K562 (cell line): ENCODE data around the gene SH2D3A. TPM values are rescaled to one million over a fixed set of nuclear protein-coding genes. Genes with fewer than 3 reads are reported as not detected.

Experiments
- ATAC-seq: fragments of 200-7000 bp; cut with Tn5 transposase; 3 replicates; pipeline ENCODE4 v1.9.1; 2020; ENCODE audit warnings: moderate library complexity
- BruUV-seq: library from RNA; stranded (reverse); fragments of 400-500 nt; replicated peaks from 2 replicates; lab custom pipeline; 2021; lab: Mats Ljungman, UMichigan
- CTCF ChIA-PET: fragments of 300-600 bp; formaldehyde crosslinking; extraction: SDS; loops from one replicate; lab custom pipeline; 2021; ENCODE audit warnings: low intra/inter-chr PET ratio; lab: Yijun Ruan, JAX
- POLR2A ChIA-PET: fragments of 300-600, 350-650 bp; sonication (Branson Sonifier 250); formaldehyde crosslinking; extraction: SDS; loops from one replicate; lab custom pipeline; 2021; ENCODE audit warnings: antibody characterized with exemption, inconsistent platforms; lab: Yijun Ruan, JAX
- DNase-seq, 4 experiments: peaks; one replicate each; pipeline versions ENCODE4 v3.0.0 to v3.0.0-alpha.2; 2011 to 2018; ENCODE audit warnings: low spot score in 3 of 4, mixed read lengths in 3 of 4; ENCODE audit errors: extremely low read depth in 1 of 4
- FAIRE-seq: peaks from 2 replicates; lab custom pipeline; 2011; peaks lifted over from hg19 to GRCh38; lab: Jason Lieb, UNC
- H2AFZ ChIP-seq: 2 replicates; pipeline ENCODE4 v1.6.0; 2011; ENCODE audit warnings: low read depth, low read length, control low read depth, inconsistent platforms
- H3K27ac ChIP-seq: fragments of 200-600 bp; 3 replicates; pipeline ENCODE4 v1.8.0; 2011; ENCODE audit warnings: low read depth, mild to moderate bottlenecking, control low read depth, inconsistent platforms, low read length, moderate library complexity, mixed read lengths; ENCODE audit errors: extremely low read depth
- H3K27me3 ChIP-seq, 2 experiments: fragments of 300-600 bp in 1 of 2; 2 replicates in 1 of 2; 3 replicates in 1 of 2; pipeline versions ENCODE4 v1.6.0 to v1.8.0; 2011; ENCODE audit warnings: inconsistent platforms in 2 of 2, low read length in 2 of 2, mild to moderate bottlenecking in 1 of 2, mixed read lengths in 1 of 2, moderate library complexity in 1 of 2; ENCODE audit not compliant: control insufficient read depth in 2 of 2, insufficient read depth in 2 of 2
- H3K36me3 ChIP-seq: fragments of 300-600 bp; 3 replicates; pipeline ENCODE4 v1.8.0; 2011; ENCODE audit warnings: mild to moderate bottlenecking, low read length, inconsistent platforms; ENCODE audit not compliant: control insufficient read depth, insufficient read depth
- H3K4me1 ChIP-seq, 2 experiments: fragments of 200-600 bp in 1 of 2; replicated peaks in 1 of 2; 2 replicates in 1 of 2; 3 replicates in 1 of 2; pipeline versions ENCODE4 v1.5.1 to v1.8.0; 2011; ENCODE audit warnings: inconsistent platforms in 2 of 2, low read length in 2 of 2, mild to moderate bottlenecking in 1 of 2, mixed read lengths in 1 of 2, moderate library complexity in 1 of 2; ENCODE audit not compliant: control insufficient read depth in 2 of 2, insufficient read depth in 2 of 2
- H3K4me2 ChIP-seq: 2 replicates; pipeline ENCODE4 v1.6.1; 2011; ENCODE audit warnings: low read length, control low read depth, inconsistent platforms, mixed read lengths; ENCODE audit not compliant: insufficient read depth
- H3K4me3 ChIP-seq: fragments of 200-600 bp; sonication (generic), shearing (Covaris generic); 2 replicates; pipeline ENCODE4 v1.5.1; 2016; ENCODE audit warnings: control low read depth, inconsistent platforms
- H3K79me2 ChIP-seq: fragments of 200-600 bp; 3 replicates; pipeline ENCODE4 v1.8.0; 2011; ENCODE audit warnings: low read length, inconsistent platforms; ENCODE audit not compliant: control insufficient read depth, insufficient read depth
- H3K9ac ChIP-seq, 2 experiments: 2 replicates each; pipeline versions ENCODE4 v1.6.0 to v1.6.1; 2011; ENCODE audit warnings: low read depth in 2 of 2, low read length in 2 of 2, control low read depth in 1 of 2, inconsistent platforms in 1 of 2, mild to moderate bottlenecking in 1 of 2, mixed read lengths in 1 of 2; ENCODE audit not compliant: insufficient read depth in 1 of 2
- H3K9me1 ChIP-seq: one replicate; pipeline ENCODE4 v1.6.0; 2011; ENCODE audit warnings: inconsistent platforms, mild to moderate bottlenecking, low read length, moderate library complexity; ENCODE audit not compliant: control insufficient read depth, insufficient read depth
- H3K9me3 ChIP-seq: replicated peaks from 2 replicates; pipeline ENCODE4 v1.5.1; 2011; ENCODE audit warnings: low read depth, low read length, inconsistent platforms; ENCODE audit not compliant: control insufficient read depth, insufficient read depth
- H4K20me1 ChIP-seq: replicated peaks from 2 replicates; pipeline ENCODE4 v1.6.1; 2011; ENCODE audit warnings: low read length, inconsistent platforms, mixed read lengths; ENCODE audit not compliant: control insufficient read depth, insufficient read depth
- ARHGAP35 ChIP-seq: fragments of 450-650 bp; IDR thresholded peaks from 2 replicates; pipeline ENCODE4 v1.6.1; 2018; ENCODE audit not compliant: partially characterized antibody
- HINFP ChIP-seq: fragments of 450-650 bp; conservative IDR thresholded peaks from 2 replicates; pipeline ENCODE4 v1.6.1; 2016; ENCODE audit warnings: missing genetic modification characterization, low read depth, mild to moderate bottlenecking, control low read depth, missing compliant biosample characterization
- HMG20B ChIP-seq: fragments of 250-450 bp; sonication (Bioruptor Pico); IDR thresholded peaks from 2 replicates; pipeline ENCODE4 v1.5.0; 2021; ENCODE audit warnings: mild to moderate bottlenecking
- JUND ChIP-seq, 2 experiments: IDR thresholded peaks; 2 replicates in 1 of 2; 3 replicates in 1 of 2; pipeline ENCODE4 v1.6.1; 2011; ENCODE audit warnings: borderline replicate concordance in 2 of 2, low read depth in 2 of 2, low read length in 2 of 2, improper control_type of control experiment in 1 of 2, missing biosample characterization in 1 of 2, missing genetic modification characterization in 1 of 2, missing genetic modification reagents in 1 of 2
- KLF1 ChIP-seq: fragments of 450-650 bp; IDR thresholded peaks from 2 replicates; pipeline ENCODE4 v1.6.1; 2016; ENCODE audit warnings: missing genetic modification characterization, missing compliant biosample characterization
- REST ChIP-seq, 2 experiments: fragments of 450-650 bp; formaldehyde crosslinking in 1 of 2; IDR thresholded peaks; 2 replicates each; pipeline versions ENCODE4 v1.4.0 to v1.6.1; 2014 to 2020; ENCODE audit warnings: mild to moderate bottlenecking in 2 of 2, borderline replicate concordance in 1 of 2, low read depth in 1 of 2
- SIN3B ChIP-seq: fragments of 450-650 bp; IDR thresholded peaks from 2 replicates; pipeline ENCODE4 v1.6.1; 2017; ENCODE audit warnings: low read depth, mild to moderate bottlenecking, moderate library complexity
- U2AF2 ChIP-seq: fragments of 200-400 bp; formaldehyde crosslinking; optimal IDR thresholded peaks from 2 replicates; pipeline ENCODE3; 2017; ENCODE audit warnings: low read depth, mild to moderate bottlenecking, low read length
- ZBTB5 ChIP-seq: fragments of 450-650 bp; IDR thresholded peaks from 2 replicates; pipeline ENCODE4 v1.6.1; 2017; ENCODE audit warnings: antibody characterized with exemption
- WGBS: fragments of 100-300 bp; shearing (Covaris generic); methylation state at CpG from one replicate; pipeline ENCODE4 v1.1.6; 2016; ENCODE audit warnings: low coverage, mixed read lengths; ENCODE audit not compliant: insufficient coverage; ENCODE audit errors: missing lambda C conversion rate; 5-methylcytosine and 5-hydroxymethylcytosine counted together
- in situ Hi-C: fragments of 300-500 bp; cut with MboI; formaldehyde crosslinking; loops from 4 replicates; pipeline ENCODE4 v1.15.0; 2018; ENCODE audit warnings: inconsistent platforms, mixed read lengths
- intact Hi-C: fragments of 100-400 bp; cut with micrococcal nuclease; formaldehyde crosslinking; loops from 2 replicates; pipeline ENCODE4 v1.14.2; 2022
- polyA plus RNA-seq, 8 experiments: library from polyadenylated mRNA; depleted of rRNA in 4 of 8; stranded (reverse) in 5 of 8; unstranded in 3 of 8; fragments of >200 nt; fragmentation: Nextera tagmentation in 2 of 8; fragmentation: Illumina TruSeq in 1 of 8; extraction: Ambion mirVana in 2 of 8; extraction: Trizol in 1 of 8; gene quantifications; 2 replicates each; pipeline versions ENCODE4 v1.2.1 to v1.2.3, GENCODE V29; 2011 to 2014; ENCODE audit warnings: inconsistent platforms in 1 of 8, missing spikeins in 1 of 8
- total RNA-seq, 7 experiments: library from RNA; depleted of rRNA in 6 of 7; stranded (reverse); fragments of >200 nt in 6 of 7; fragmentation: Illumina TruSeq in 2 of 7; extraction: Trizol in 2 of 7; gene quantifications; 2 replicates each; pipeline versions ENCODE4 v1.2.1 to v1.2.3, GENCODE V29; 2011 to 2021; ENCODE audit warnings: low replicate concordance in 1 of 7

SH2D3A gene
- total and polyA plus RNA-seq, 9 of the 15 experiments (the other 6 are each of a cell fraction or from before 2014, with no cell fraction given), result 0.75 to 26.3 (median 8.9) TPM

GRCh38 chr19:6707011-6707657 is 60.1 kb downstream of the SH2D3A start:
- Histone ChIP-seq H3K9me1 (no peaks in the 10 kb centered on the region), H3K4me3 (no peak overlapping the region), H3K27me3 (peaks cover 16 to 41% of the 10 kb centered on the region in 2 experiments; a peak in 4 of 5 replicates), H2AFZ (no peak overlapping the region), H3K4me2 (no peak overlapping the region), H3K36me3 (no peaks in the 10 kb centered on the region), H3K9ac (no peak overlapping the region), H3K27ac (no peak overlapping the region), H3K9me3 (no peaks in the 10 kb centered on the region), H3K79me2 (no peaks in the 10 kb centered on the region), H4K20me1 (0 out of 2 replicates have a peak, but pooled peaks cover 5% of the 10 kb centered on the region), H3K4me1 (peaks cover 0 to 21% of the 10 kb centered on the region in 2 experiments; a peak in 2 of 5 replicates)
- no peak for DNase-seq
- intact Hi-C loops, result no loop called here
- in situ Hi-C loops, result no loop called here
- 30% methylated on average over 24 of the region's 44 CpGs for WGBS
- no peak for ATAC-seq
- POLR2A ChIA-PET, result no interaction called here
- CTCF ChIA-PET, result no interaction called here
- BruUV-seq, result no TSS peak
- FAIRE-seq, result no peak
- no peak for TF ChIP-seq JUND (IDR thresholded peaks at IDR 0.05; ENCODE audit: borderline replicate concordance, low read depth, low read length)
- no peak for TF ChIP-seq JUND (tag; IDR thresholded peaks at IDR 0.05; ENCODE audit: borderline replicate concordance, low read depth, low read length)
- TF ChIP-seq U2AF2, result no peak
- no peak for TF ChIP-seq ZBTB5
- TF ChIP-seq SIN3B, result no peak
- TF ChIP-seq REST (IDR thresholded peaks at IDR 0.05; ENCODE audit: borderline replicate concordance), result no peak
- TF ChIP-seq REST (CRISPR knock-in tag; IDR thresholded peaks at IDR 0.05; ENCODE audit: low read depth), result no peak
- peak; percentile 55; the same call in 1 of the 2 replicates for TF ChIP-seq HINFP (tag)
- no peak for TF ChIP-seq KLF1
- TF ChIP-seq HMG20B (CRISPR knock-in tag), result no peak
- no peak for TF ChIP-seq ARHGAP35
